GM21786 (cell line): Measurements from ENCODE around the gene DOCK10.

Experiments used
- ATAC-seq: cut with Tn5 transposase; IDR thresholded peaks from one replicate; pipeline ENCODE4 v1.9.1; 2021; ENCODE audit not compliant: unreplicated experiment

DOCK10 gene

GRCh38 chr2:224885836-224886547, 156.3 kb downstream of the DOCK10 start:
- peak; percentile 73 for ATAC-seq

GRCh38 chr2:224885291-224885690, 157.0 kb downstream of the DOCK10 start:
- no peak for ATAC-seq

- no peak for ATAC-seq
Observed at GRCh38 chr2:224884188-224884587, 158.1 kb downstream of the DOCK10 start.

- ATAC-seq: no peak
Observed at GRCh38 chr2:224883700-224884099, 158.6 kb downstream of the DOCK10 start.

GRCh38 chr2:224883172-224883516, 159.1 kb downstream of the DOCK10 start:
- ATAC-seq: no peak

- no peak for ATAC-seq
Observed at GRCh38 chr2:224882291-224883171, 159.7 kb downstream of the DOCK10 start.

- ATAC-seq: no peak
Observed at GRCh38 chr2:224881846-224882245, 160.4 kb downstream of the DOCK10 start.

- no peak for ATAC-seq
Observed at GRCh38 chr2:224876522-224876921, 165.7 kb downstream of the DOCK10 start.

GRCh38 chr2:224875841-224876240, 166.4 kb downstream of the DOCK10 start:
- peak; percentile 75 for ATAC-seq

GRCh38 chr2:224875153-224875552, 167.1 kb downstream of the DOCK10 start:
- ATAC-seq: peak; percentile 51

GRCh38 chr2:224871813-224872212, 170.5 kb downstream of the DOCK10 start:
- no peak for ATAC-seq

GRCh38 chr2:224870341-224870740, 171.9 kb downstream of the DOCK10 start:
- ATAC-seq: no peak

GRCh38 chr2:224869601-224870233, 172.6 kb downstream of the DOCK10 start:
- ATAC-seq: no peak

- no peak for ATAC-seq
Observed at GRCh38 chr2:224865016-224865415, 177.3 kb downstream of the DOCK10 start.

- no peak for ATAC-seq
Observed at GRCh38 chr2:224861266-224861665, 181.0 kb downstream of the DOCK10 start.

- no peak for ATAC-seq
Observed at GRCh38 chr2:224860786-224861185, 181.5 kb downstream of the DOCK10 start.

GRCh38 chr2:224851811-224852210, 190.5 kb downstream of the DOCK10 start:
- ATAC-seq: no peak

GRCh38 chr2:224850081-224850480, 192.2 kb downstream of the DOCK10 start:
- ATAC-seq: no peak

- ATAC-seq: no peak
Observed at GRCh38 chr2:224849264-224849663, 193.0 kb downstream of the DOCK10 start.

GRCh38 chr2:224847961-224848850, 194.1 kb downstream of the DOCK10 start:
- no peak for ATAC-seq

GRCh38 chr2:224847381-224847780, 194.9 kb downstream of the DOCK10 start:
- ATAC-seq: no peak
